Measurements from ENCODE around the gene PLK3.
"Not testable (repeated sequence)": the region's sequence is repeated elsewhere in the genome, so short reads cannot be mapped to it uniquely, and the experiment has no call there.

The PLK3 gene

GRCh38 chr1:44799770-44800584, at the start of gene PLK3:
Gene PLK3 (plus strand): TSS chr1:44800377. CDS start chr1:44800464, 87 bp downstream.
- peak; percentile 91 for DNase-seq (ENCODE audit: low spot score)

DNA sequence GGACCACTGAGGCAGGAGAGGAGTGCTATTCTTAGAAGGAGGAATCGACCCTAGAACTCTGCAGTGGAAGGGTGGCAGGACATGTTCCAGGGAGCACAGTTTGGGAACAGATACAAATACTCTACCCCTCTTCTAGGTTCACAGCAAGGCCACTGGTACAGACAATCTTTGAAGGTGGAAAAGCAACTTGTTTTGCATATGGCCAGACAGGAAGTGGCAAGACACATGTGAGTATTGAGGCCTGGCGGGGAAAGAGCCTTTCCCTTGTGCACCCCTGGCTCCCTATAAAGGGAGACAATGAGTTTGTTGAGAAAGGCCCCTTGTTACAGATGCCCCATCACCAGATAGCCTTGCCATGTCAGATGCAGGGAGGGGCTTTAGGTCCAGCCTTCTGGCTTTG, 42.8 kb upstream of the PLK3 start:
- no peak for DNase-seq (ENCODE audit: low spot score)

- no peak for DNase-seq (ENCODE audit: low spot score)
Observed at GRCh38 chr1:44759077-44759476, 41.1 kb upstream of the PLK3 start.

DNA sequence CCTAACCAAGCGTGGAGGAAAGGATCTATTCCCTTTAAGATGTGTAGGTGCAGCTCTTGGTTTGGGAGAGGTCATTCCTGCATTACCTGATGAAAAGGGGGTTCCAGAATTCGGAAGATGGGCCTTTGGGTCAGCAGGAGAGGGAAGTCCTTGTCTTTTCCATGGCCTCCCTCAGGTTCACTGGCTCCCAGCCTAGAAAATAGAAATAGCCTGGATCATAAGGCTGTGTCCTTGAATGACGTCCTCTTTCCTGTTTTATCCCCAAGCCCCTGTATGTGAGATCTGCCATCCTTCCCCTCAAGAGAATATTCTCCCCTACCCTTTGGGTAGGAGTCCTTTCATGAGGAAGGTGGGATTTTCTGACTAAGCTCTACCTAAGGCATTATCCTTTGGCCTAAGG, 39.3 kb upstream of the PLK3 start:
- DNase-seq (ENCODE audit: low spot score): no peak

DNA sequence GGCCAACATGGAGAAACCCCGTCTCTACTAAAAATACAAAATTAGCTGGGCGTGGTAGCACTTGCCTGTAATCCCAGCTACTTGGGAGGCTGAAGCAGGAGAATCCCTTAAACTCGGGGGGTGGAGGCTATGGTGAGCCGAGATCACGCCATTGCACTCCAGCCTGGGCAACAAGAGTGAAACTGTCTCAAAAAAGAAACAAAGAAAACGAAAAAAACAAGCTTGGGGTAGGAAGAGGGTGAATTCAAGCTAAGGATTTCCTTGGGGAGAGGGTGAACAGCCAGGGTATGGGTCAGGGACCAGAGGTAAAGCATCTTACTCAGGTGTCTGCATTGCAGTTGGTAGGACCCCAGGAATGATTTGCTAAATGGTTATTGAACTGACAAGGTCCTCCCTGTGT, 33.8 kb upstream of the PLK3 start:
- DNase-seq (ENCODE audit: low spot score): not testable (repeated sequence)

- peak; percentile 93 for DNase-seq (ENCODE audit: low spot score)
Observed at GRCh38 chr1:44775078-44775929, 24.9 kb upstream of the PLK3 start, which contains the start of gene RPS8. Gene RPS8 (plus strand): TSS chr1:44775540. CDS start chr1:44775597, 57 bp downstream.

- DNase-seq (ENCODE audit: low spot score): no peak
Observed at GRCh38 chr1:44775930-44776729, 24.0 kb upstream of the PLK3 start.

- no peak for DNase-seq (ENCODE audit: low spot score)
Observed at GRCh38 chr1:44776730-44777068, 23.5 kb upstream of the PLK3 start.

DNA sequence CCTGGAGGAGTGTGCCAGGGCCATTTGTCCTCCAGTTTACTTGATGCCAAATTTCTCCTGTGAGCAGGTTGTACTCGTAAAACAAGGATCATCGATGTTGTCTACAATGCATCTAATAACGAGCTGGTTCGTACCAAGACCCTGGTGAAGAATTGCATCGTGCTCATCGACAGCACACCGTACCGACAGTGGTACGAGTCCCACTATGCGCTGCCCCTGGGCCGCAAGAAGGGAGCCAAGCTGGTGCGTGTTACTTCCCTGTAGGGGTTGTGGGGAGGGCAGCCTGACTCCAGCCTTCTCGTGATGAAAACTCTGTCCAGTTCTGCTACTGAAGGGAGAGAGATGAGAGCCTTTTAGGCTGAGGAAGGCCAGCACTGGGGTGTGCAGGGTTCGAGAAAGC, 22.6 kb upstream of the PLK3 start:
- DNase-seq (ENCODE audit: low spot score): no peak

- DNase-seq (ENCODE audit: low spot score): no peak
Observed at GRCh38 chr1:44777969-44778635, 22.1 kb upstream of the PLK3 start.

DNA sequence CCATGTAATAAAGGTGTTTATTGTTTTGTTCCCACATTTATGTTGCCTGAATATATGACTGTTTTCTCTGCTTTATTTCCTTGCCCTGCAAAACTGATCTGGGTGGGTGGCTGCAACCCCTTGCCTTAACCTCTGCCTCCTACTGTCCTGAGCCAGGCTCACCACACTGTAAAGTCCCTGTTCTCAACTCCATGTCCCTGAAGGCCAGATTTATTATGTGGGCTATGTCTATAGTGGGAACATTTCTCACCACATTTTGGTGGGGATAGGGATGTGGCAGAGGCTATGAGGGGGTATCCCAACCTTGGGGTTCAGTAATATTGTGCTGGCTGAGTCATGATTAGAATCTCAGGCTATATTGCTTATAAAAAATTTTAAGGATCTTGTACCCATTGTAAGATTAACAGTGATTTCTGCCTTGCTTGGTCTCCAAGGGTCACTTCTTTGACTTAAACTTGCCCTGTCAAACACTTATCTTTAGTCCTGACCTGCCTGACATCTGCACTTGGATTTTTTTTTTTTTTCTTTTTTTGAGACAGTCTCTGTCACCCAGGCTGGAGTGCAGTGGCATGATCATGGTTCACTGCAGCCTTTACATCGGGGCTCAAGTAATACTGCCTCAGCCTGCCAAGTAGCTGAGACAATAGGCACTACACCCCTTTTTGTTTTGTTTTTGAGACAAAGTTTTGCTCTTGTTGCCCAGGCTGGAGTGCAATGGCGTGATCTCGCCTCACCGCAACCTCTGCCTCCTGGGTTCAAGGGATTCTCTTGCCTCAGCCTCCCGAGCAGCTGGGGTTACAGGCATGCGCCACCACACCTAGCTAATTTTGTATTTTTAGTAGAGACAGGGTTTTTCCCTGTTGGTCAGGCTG, 21.2 kb upstream of the PLK3 start:
- DNase-seq (ENCODE audit: low spot score): no peak

GRCh38 chr1:44780583-44781121, 19.5 kb upstream of the PLK3 start:
- DNase-seq (ENCODE audit: low spot score): no peak

- no peak for DNase-seq (ENCODE audit: low spot score)
Observed at GRCh38 chr1:44783697-44784093, 16.5 kb upstream of the PLK3 start.

DNA sequence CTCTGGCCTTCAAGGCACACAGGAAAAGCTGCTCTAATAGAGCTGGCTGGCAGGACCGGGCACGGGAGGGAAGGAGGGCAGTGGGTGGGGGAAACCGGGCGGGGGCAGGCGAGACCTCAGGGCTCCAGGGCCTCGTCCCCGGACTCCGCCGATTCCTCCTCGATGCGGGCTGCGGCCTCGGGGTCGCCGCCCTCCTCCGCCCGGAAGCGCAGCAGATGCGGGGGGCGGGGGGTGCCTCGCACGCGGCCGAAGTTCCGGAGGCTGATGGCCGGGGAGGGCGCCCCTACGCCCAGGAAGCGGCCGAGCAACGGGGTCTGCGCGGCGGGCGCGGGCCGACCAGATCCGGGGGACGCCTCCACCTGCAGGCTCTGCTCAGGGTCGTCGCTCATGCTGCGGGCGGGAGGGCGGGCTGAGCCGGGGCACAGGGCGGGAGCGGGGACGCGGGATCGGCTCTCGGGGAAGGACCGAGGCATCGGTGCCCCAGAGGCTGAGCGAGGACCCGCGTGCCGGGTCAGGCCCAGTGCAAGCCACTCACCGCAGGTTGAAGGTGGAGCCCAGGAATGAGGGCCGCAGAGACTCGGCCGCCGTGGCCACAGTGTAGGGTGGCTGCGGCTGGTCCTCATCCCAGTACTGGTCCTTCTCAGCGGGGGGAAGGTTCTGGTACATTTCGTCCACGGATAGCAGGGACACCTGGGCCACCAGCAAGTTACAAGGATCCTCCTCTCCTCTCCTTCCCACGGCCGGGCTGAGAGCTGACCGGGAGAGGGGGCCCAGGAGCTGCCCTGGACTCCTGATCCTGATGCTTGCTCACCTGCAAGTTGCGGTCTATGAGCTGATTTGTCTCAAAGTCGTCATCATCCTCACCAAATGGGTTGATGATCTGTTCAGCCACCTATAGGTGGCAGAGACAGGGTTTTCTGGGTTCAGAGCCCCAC, 15.8 kb upstream of the PLK3 start:
- peak; percentile 61 for DNase-seq (ENCODE audit: low spot score)

DNA sequence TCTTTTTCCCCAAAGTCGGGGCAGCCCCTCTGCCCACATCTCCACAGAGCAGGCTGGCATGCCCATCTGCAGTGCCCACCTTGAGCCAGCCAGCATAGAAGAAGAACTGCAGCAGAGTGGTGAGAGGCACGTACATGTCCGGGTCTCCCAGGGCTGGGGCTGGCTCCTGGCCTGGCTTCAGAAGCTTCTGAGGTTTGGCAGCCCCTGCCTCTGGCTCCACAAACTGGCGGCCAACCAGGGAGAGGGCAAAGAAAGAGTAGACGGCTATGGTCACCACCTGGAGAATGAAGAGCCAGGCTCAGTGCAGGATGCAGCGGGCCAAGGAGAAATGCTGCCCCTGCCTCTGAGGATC, 15.2 kb upstream of the PLK3 start:
- DNase-seq (ENCODE audit: low spot score): no peak

GRCh38 chr1:44785501-44786137, 14.6 kb upstream of the PLK3 start:
- DNase-seq (ENCODE audit: low spot score): no peak

- peak; percentile 84 for DNase-seq (ENCODE audit: low spot score)
Observed at GRCh38 chr1:44786138-44786840, 13.9 kb upstream of the PLK3 start.

DNA sequence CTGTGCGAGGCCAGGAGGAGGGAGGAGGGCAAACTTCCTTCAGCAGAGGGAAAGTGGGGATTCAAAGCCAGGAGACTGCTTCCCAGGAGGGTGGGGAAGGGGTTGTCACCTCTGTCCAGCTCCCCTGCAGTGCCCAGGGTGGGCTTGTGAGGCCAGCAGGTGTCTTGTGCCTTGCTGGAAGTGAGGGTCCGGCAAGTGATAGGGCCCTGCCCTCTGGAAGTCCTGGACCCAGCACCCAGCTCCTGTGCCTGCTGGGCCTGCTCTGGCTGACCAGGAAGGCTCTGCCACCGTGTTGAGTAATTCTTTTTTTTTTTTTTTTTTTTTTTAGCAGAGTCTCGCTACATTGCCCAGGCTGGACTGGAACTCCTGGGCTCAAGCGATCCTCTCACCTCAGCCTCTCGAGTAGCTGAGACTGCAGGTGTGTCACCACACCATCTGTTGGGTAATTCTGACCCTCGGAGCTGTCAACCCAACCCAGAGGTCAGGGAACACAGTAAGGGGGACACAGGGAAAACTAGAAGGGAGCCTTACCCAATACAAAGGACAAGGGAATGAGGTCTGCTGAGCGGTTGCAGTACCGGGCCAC, 13.2 kb upstream of the PLK3 start:
- no peak for DNase-seq (ENCODE audit: low spot score)
